GM12878 (cell line): ENCODE results near the gene NOL12. TPM values are rescaled to one million over a fixed set of nuclear protein-coding genes. Genes with fewer than 3 reads are reported as not detected.

Experiments used
- ATAC-seq: fragments of 200-7000 bp; cut with Tn5 transposase; 3 replicates; pipeline ENCODE4 v1.9.1; 2020; ENCODE audit warnings: mild to moderate bottlenecking, moderate library complexity
- BruUV-seq: library from RNA; stranded (reverse); fragments of 400-500 nt; replicated peaks from 2 replicates; lab custom pipeline; 2021; lab: Mats Ljungman, UMichigan
- CTCF ChIA-PET: fragments of 300-600 bp; sonication (Branson Sonifier 250); formaldehyde crosslinking; extraction: SDS; loops from one replicate; lab custom pipeline; 2021; ENCODE audit warnings: inconsistent platforms; lab: Yijun Ruan, JAX
- POLR2A ChIA-PET: fragments of 350-600 bp; formaldehyde crosslinking; extraction: SDS; loops from one replicate; lab custom pipeline; 2021; ENCODE audit warnings: inconsistent platforms; lab: Charles Lee
- RAD21 ChIA-PET: fragments of 300-600 bp; sonication (Branson Sonifier 250); formaldehyde crosslinking; loops from one replicate; lab custom pipeline; 2023; ENCODE audit warnings: antibody characterized with exemption; ENCODE audit not compliant: unreplicated experiment; lab: Charles Lee
- SMC1A ChIA-PET: fragments of 300-600 bp; sonication (Branson Sonifier 250); formaldehyde crosslinking; loops from one replicate; lab custom pipeline; 2023; ENCODE audit not compliant: unreplicated experiment, uncharacterized antibody; lab: Charles Lee
- DNase-seq: peaks from one replicate; pipeline ENCODE4 v3.0.0-alpha.2; 2011; ENCODE audit warnings: low read depth, low spot score
- FAIRE-seq: peaks from 3 replicates; lab custom pipeline; 2011; peaks lifted over from hg19 to GRCh38; lab: Jason Lieb, UNC
- H2AFZ ChIP-seq: 2 replicates; pipeline ENCODE4 v1.6.0; 2011; ENCODE audit warnings: low read depth, low read length, control low read depth; ENCODE audit not compliant: control insufficient read depth
- H3K27ac ChIP-seq: 2 replicates; pipeline ENCODE4 v1.5.1; 2011; ENCODE audit warnings: control low read depth; ENCODE audit not compliant: control insufficient read depth, insufficient read depth
- H3K27me3 ChIP-seq, 2 experiments: replicated peaks in 1 of 2; 2 replicates each; pipeline versions ENCODE4 v1.6.0 to v1.6.1; 2011; ENCODE audit warnings: low read length in 1 of 2; ENCODE audit not compliant: control insufficient read depth in 2 of 2, insufficient read depth in 2 of 2
- H3K36me3 ChIP-seq, 2 experiments: 2 replicates each; pipeline ENCODE4 v1.5.1; 2011; ENCODE audit warnings: low read length in 1 of 2; ENCODE audit not compliant: control insufficient read depth in 2 of 2, insufficient read depth in 2 of 2
- H3K4me1 ChIP-seq: 2 replicates; pipeline ENCODE4 v1.6.1; 2011; ENCODE audit warnings: mild to moderate bottlenecking, low read length, moderate library complexity, mixed read lengths; ENCODE audit not compliant: control insufficient read depth, insufficient read depth
- H3K4me2 ChIP-seq: 2 replicates; pipeline ENCODE4 v1.6.0; 2011; ENCODE audit warnings: control low read depth; ENCODE audit not compliant: control insufficient read depth, insufficient read depth
- H3K4me3 ChIP-seq: fragments of 200-600 bp; sonication (generic); 2 replicates; pipeline ENCODE4 v1.5.1; 2016
- H3K79me2 ChIP-seq: 2 replicates; pipeline ENCODE4 v1.6.0; 2011; ENCODE audit warnings: low read length; ENCODE audit not compliant: control insufficient read depth, insufficient read depth
- H3K9ac ChIP-seq: 2 replicates; pipeline ENCODE4 v1.8.0; 2011; ENCODE audit warnings: low read length, control low read depth, mixed read lengths; ENCODE audit not compliant: control insufficient read depth, insufficient read depth
- H3K9me3 ChIP-seq: replicated peaks from 3 replicates; pipeline ENCODE4 v1.5.1; 2011; ENCODE audit warnings: mild to moderate bottlenecking, low read length; ENCODE audit not compliant: control insufficient read depth, insufficient read depth
- H4K20me1 ChIP-seq: 2 replicates; pipeline ENCODE4 v1.6.0; 2011; ENCODE audit not compliant: control insufficient read depth, insufficient read depth
- CBX3 ChIP-seq: fragments of 200-600 bp; sonication (generic); IDR thresholded peaks from 2 replicates; pipeline ENCODE4 v1.6.1; 2016; ENCODE audit warnings: low read depth, borderline replicate concordance
- CHD4 ChIP-seq: fragments of 200-600 bp; sonication (generic); IDR thresholded peaks from 2 replicates; pipeline ENCODE4 v1.6.1; 2016; ENCODE audit warnings: mild to moderate bottlenecking
- E2F8 ChIP-seq: fragments of 450-650 bp; IDR thresholded peaks from 2 replicates; pipeline ENCODE4 v1.6.1; 2018; ENCODE audit warnings: mild to moderate bottlenecking, low read depth, moderate library complexity; ENCODE audit not compliant: partially characterized antibody
- NFXL1 ChIP-seq: fragments of 450-650 bp; IDR thresholded peaks from 2 replicates; pipeline ENCODE4 v1.6.1; 2017; ENCODE audit warnings: antibody characterized with exemption, mild to moderate bottlenecking, borderline replicate concordance
- ZNF384 ChIP-seq: IDR thresholded peaks from 2 replicates; pipeline ENCODE4 v1.6.1; 2012; ENCODE audit warnings: low read depth, mild to moderate bottlenecking, low read length, improper control_type of control experiment, borderline replicate concordance
- ZSCAN29 ChIP-seq: fragments of 450-650 bp; IDR thresholded peaks from 2 replicates; pipeline ENCODE4 v1.6.1; 2017; ENCODE audit warnings: mild to moderate bottlenecking, moderate library complexity
- WGBS: methylation state at CpG from one replicate; pipeline ENCODE4 v1.1.6; 2016; ENCODE audit warnings: low lambda C conversion rate; ENCODE audit not compliant: insufficient replicate concordance, insufficient coverage; ENCODE audit errors: missing lambda C conversion rate; 5-methylcytosine and 5-hydroxymethylcytosine counted together
- in situ Hi-C: fragments of 300-500 bp; cut with MboI; formaldehyde crosslinking; loops from 9 replicates; pipeline ENCODE4 v1.14.3; 2018; ENCODE audit warnings: mixed read lengths
- intact Hi-C: fragments of 100-400 bp; cut with micrococcal nuclease; formaldehyde crosslinking; loops from one replicate; pipeline ENCODE4 v1.14.2; 2022; ENCODE audit not compliant: unreplicated experiment
- polyA plus RNA-seq, 11 experiments: library from polyadenylated mRNA; depleted of rRNA in 4 of 11; unstranded in 6 of 11; stranded (reverse) in 5 of 11; fragments of >200 nt; fragmentation: Nextera tagmentation in 4 of 11; fragmentation: Illumina TruSeq in 1 of 11; extraction: Ambion mirVana in 4 of 11; extraction: Trizol in 1 of 11; gene quantifications; 1 replicate in 1 of 11; 2 replicates in 10 of 11; pipeline versions ENCODE4 v1.2.1 to v1.2.3, GENCODE V29; 2011 to 2016; ENCODE audit warnings: inconsistent platforms in 2 of 11, missing spikeins in 2 of 11, low read depth in 1 of 11
- total RNA-seq, 4 experiments: library from RNA; depleted of rRNA in 3 of 4; stranded (reverse); fragments of >200 nt in 3 of 4; fragmentation: Illumina TruSeq in 1 of 4; extraction: Trizol in 1 of 4; gene quantifications; 2 replicates each; pipeline versions ENCODE4 v1.2.1 to v1.2.3, GENCODE V29; 2013 to 2021
- TF ChIP-seq, protein P1 (sequence below): fragments of 450-650 bp; IDR thresholded peaks from 2 replicates; pipeline ENCODE4 v1.6.1; 2017; ENCODE audit warnings: mild to moderate bottlenecking, moderate library complexity

Gene NOL12
- total and polyA plus RNA-seq, 10 of the 15 experiments (the other 5 are each of a cell fraction or from before 2014, with no cell fraction given) = 3.3 to 69.4 (median 41.1) TPM

- TF ChIP-seq, protein P1, sequence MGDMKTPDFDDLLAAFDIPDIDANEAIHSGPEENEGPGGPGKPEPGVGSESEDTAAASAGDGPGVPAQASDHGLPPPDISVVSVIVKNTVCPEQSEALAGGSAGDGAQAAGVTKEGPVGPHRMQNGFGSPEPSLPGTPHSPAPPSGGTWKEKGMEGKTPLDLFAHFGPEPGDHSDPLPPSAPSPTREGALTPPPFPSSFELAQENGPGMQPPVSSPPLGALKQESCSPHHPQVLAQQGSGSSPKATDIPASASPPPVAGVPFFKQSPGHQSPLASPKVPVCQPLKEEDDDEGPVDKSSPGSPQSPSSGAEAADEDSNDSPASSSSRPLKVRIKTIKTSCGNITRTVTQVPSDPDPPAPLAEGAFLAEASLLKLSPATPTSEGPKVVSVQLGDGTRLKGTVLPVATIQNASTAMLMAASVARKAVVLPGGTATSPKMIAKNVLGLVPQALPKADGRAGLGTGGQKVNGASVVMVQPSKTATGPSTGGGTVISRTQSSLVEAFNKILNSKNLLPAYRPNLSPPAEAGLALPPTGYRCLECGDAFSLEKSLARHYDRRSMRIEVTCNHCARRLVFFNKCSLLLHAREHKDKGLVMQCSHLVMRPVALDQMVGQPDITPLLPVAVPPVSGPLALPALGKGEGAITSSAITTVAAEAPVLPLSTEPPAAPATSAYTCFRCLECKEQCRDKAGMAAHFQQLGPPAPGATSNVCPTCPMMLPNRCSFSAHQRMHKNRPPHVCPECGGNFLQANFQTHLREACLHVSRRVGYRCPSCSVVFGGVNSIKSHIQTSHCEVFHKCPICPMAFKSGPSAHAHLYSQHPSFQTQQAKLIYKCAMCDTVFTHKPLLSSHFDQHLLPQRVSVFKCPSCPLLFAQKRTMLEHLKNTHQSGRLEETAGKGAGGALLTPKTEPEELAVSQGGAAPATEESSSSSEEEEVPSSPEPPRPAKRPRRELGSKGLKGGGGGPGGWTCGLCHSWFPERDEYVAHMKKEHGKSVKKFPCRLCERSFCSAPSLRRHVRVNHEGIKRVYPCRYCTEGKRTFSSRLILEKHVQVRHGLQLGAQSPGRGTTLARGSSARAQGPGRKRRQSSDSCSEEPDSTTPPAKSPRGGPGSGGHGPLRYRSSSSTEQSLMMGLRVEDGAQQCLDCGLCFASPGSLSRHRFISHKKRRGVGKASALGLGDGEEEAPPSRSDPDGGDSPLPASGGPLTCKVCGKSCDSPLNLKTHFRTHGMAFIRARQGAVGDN = no peak
- no peak for TF ChIP-seq E2F8
- TF ChIP-seq ZSCAN29 = no peak
Measured at GRCh38 chr22:37703906-37704305, 17.8 kb downstream of the NOL12 start (continued).

DNA sequence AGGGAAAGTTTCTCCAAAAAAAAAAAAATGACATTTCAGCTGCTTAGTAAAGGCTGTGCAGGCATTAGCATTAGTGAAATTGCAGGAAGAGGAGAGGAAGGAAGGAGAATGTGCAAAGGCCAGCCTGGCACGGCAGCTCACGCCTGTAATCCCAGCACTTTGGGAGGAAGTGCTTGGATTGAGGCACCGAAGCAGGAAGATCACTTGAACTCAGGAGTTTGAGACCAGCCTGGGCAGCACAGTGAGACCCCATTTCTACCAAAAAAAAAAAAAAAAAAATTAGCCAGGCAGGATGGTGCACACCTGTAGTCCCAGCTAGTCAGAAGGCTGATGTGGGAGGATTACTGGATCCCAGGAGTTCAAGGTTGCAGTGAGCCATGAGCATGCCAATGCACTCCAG is 18.5 kb downstream of the NOL12 start:
- TF ChIP-seq CBX3 = no peak
- no peak for TF ChIP-seq ZNF384
- TF ChIP-seq NFXL1 = no peak
- no peak for TF ChIP-seq CHD4
- TF ChIP-seq, all 136 proteins: peak for 0
- in situ Hi-C loops = no loop called here
- no peak overlapping the region for H3K4me2 ChIP-seq
- H3K27me3 ChIP-seq = no peaks in the 10 kb centered on the region
- POLR2A ChIA-PET = interaction anchor here (0.7 kb wide), 1 partner anchor 85 kb away, joined by 5 read pairs; no protein-coding TSS in a partner anchor
- ATAC-seq (no peak), DNase-seq (no peak), FAIRE-seq (no peak)
- no peaks in the 10 kb centered on the region for H3K4me1 ChIP-seq
- BruUV-seq = no TSS peak
- no peaks in the 10 kb centered on the region for H3K9me3 ChIP-seq
- no peak overlapping the region for H2AFZ ChIP-seq
- H4K20me1 ChIP-seq = no peaks in the 10 kb centered on the region
- RAD21 ChIA-PET = no interaction called here
- H3K9ac ChIP-seq = no peak overlapping the region
- CTCF ChIA-PET = interaction anchor here (0.6 kb wide), 1 partner anchor 250 kb away, joined by 3 read pairs; no protein-coding TSS in a partner anchor
- H3K27ac ChIP-seq = no peak overlapping the region
- no peaks in the 10 kb centered on the region for H3K36me3 ChIP-seq
- WGBS = 97% methylated on average over 3 of the region's 3 CpGs
- SMC1A ChIA-PET = no interaction called here
- H3K4me3 ChIP-seq = no peak overlapping the region
- intact Hi-C loops = no loop called here
- H3K79me2 ChIP-seq = no peaks in the 10 kb centered on the region
